ENCODE data around the gene CRISPLD2.
"Not testable (repeated sequence)": the region's sequence is repeated elsewhere in the genome, so short reads cannot be mapped to it uniquely, and the experiment has no call there.

The CRISPLD2 gene

GRCh38 chr16:84926462-84926861 lies 106.7 kb downstream of the CRISPLD2 start:
- no peak for DNase-seq (ENCODE audit: extremely low read depth in 1 of 2, low read depth in 1 of 2)

- DNase-seq (ENCODE audit: extremely low read depth in 1 of 2, low read depth in 1 of 2), result no peak
Measured at GRCh38 chr16:84927621-84928591, 108.1 kb downstream of the CRISPLD2 start.

DNA sequence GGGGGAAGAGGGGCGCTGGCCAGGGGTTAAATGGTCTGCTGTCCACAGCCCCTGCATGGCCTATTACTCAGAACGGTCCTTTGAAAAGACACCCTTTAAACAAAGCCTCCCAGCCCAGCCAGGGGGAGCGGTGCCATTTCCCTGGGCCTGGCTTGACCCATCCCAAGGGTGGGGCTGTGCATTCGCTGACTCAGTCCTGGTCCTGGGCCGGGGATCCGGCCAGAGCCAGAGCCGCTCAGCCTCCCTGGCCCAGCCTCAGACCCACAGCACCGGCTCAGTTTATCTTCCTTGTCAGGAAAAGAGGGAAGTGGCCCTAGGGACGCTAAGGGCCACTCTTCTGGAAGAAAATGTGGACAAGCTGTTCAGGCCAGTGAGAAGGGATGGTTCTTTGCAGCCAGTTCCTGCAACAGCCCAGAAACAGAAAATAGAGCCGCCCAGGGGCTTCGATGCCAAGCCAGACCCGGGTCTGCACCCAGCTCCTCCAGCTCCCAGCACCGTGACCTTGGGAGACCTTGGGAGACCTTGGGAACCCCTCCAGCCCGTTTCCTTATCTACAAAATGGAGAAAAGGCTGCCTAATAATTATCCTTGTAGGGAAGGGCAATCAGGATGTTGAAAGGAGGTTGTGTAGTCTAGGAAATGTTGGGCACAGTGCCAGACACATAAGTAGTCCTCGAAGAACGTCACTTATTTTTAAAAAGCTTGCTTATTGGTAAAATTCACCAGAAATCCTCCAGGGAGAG lies 109.1 kb downstream of the CRISPLD2 start:
- no peak for DNase-seq (ENCODE audit: extremely low read depth in 1 of 2, low read depth in 1 of 2)

GRCh38 chr16:84929421-84930297 lies 109.9 kb downstream of the CRISPLD2 start:
- no peak for DNase-seq (ENCODE audit: extremely low read depth in 1 of 2, low read depth in 1 of 2)

DNA sequence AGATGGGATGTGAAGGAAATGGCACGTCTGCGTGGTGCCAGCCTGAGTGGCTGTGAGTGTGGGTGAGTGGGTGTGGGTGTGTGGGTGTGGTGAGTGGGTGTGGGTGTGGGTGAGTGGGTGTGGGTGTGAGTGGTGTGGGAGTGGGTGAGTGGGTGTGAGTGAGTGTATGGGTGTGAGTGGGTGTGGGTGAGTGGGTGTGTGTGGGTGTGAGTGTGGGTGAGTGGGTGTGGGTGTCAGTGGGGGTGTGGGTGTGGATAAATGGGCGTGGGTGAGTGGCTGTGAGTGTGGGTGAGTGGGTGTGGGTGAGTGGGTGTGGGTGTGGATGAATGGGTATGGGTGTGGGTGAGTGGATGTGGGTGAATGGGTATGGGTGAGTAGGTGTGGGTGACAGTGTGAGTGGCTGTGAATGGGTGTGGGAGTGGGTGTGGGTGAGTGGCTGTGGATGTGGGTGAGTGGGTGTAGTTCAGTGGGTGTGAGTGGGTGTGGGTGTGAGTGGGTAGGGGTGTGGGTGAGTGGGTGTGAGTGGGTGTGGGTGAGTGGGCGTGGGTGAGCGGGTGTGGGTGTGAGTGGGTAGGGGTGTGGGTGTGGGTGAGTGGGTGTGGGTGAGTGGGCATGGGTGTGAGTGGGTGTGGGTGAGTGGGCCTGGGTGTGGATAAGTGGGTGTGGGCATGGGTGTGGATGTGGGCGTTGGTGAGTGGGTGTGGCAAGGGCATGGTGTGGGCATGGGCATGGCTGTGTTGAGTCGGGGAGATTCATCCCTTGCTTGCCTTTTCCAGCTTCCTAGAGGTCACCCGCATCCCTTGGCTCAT lies 110.7 kb downstream of the CRISPLD2 start:
- no peak for DNase-seq (ENCODE audit: extremely low read depth in 1 of 2, low read depth in 1 of 2)

GRCh38 chr16:84931107-84931494 lies 111.3 kb downstream of the CRISPLD2 start:
- DNase-seq (ENCODE audit: extremely low read depth in 1 of 2, low read depth in 1 of 2), result no peak

DNA sequence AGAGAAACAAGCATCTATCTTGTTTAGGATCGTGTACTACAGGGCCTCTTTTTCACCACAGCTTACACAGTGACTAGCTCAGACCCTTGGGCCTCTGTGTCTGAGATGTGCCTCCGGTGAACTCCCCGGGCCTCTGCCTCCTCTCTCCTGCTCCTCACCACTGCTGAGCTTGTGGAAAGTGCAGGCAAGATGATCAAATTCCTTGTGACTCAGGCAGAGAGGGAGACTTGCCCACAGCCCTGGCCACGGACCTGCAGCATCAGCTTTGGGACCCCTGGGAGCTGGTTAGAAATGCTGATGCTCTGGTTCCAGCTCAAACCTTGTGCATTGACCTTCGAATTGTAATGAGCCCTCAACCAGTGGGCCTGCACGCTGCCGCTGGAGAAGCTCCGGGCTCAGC lies 111.7 kb downstream of the CRISPLD2 start:
- DNase-seq (ENCODE audit: extremely low read depth in 1 of 2, low read depth in 1 of 2), result no peak

GRCh38 chr16:84932681-84933080 lies 112.9 kb downstream of the CRISPLD2 start:
- no peak for DNase-seq (ENCODE audit: extremely low read depth in 1 of 2, low read depth in 1 of 2)

DNA sequence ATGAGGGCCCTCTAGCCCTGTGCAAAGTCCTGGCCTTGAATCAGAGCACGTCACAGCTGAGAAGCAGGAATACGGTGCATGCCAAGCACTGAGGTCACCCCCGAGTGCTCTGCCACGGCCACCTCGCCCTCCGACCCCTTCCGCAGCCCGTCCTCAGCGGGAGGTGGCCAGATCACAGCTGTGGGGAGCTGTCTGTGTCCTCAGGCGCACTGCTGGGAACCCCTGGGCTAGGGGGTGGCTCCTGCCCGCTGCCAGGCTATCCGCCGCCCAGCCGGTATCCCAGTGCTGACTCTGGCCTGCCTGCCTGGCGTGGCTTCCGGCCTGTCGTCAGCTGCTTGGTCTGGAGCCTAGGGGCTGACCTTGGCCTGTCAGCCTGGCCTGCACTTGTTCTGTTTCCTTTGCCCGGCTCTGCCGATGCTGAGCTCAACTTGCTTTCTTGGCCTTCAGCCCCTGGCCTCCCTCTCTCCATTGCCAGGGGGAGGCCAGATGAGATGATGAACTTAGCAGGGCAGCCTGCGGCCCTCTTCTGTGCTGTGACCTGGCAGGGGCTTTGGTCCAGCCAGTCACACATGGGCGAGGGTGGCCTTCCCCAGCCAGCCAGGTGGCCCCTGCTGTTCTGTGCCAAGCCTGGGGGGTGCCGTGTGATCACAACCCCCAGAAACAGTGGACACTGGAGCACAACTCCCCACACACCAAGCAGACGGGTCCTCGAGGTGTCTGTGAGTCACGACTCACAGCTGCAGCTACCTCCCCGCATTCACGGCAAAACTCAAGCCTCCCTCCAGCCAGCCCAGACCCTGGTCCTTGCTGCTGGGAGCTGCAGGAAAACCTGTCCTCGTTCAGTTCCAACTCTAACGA lies 114.2 kb downstream of the CRISPLD2 start:
- no peak for DNase-seq (ENCODE audit: extremely low read depth in 1 of 2, low read depth in 1 of 2)

- no peak for DNase-seq (ENCODE audit: extremely low read depth in 1 of 2, low read depth in 1 of 2)
Measured at GRCh38 chr16:84937196-84938005, 117.6 kb downstream of the CRISPLD2 start.

DNA sequence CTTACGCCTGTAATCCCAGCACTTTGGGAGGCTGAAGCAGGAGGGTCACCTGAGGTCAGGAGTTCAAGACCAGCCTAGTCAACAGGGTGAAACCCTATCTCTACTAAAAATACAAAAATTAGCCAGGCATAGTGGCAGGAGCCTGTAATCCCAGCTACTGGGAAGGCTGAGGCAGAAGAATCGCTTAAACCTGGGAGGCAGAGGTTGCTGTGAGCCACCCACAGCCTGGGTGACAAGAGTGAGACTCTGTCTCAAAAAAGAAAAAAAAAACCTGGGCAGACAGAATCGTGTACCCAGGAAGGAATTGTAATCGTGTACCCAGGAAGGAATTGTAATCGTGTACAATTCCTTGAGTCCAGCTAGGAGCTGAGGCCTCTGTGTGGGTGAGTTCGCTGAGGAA lies 118.8 kb downstream of the CRISPLD2 start:
- not testable (repeated sequence) for DNase-seq (ENCODE audit: extremely low read depth in 1 of 2, low read depth in 1 of 2)

DNA sequence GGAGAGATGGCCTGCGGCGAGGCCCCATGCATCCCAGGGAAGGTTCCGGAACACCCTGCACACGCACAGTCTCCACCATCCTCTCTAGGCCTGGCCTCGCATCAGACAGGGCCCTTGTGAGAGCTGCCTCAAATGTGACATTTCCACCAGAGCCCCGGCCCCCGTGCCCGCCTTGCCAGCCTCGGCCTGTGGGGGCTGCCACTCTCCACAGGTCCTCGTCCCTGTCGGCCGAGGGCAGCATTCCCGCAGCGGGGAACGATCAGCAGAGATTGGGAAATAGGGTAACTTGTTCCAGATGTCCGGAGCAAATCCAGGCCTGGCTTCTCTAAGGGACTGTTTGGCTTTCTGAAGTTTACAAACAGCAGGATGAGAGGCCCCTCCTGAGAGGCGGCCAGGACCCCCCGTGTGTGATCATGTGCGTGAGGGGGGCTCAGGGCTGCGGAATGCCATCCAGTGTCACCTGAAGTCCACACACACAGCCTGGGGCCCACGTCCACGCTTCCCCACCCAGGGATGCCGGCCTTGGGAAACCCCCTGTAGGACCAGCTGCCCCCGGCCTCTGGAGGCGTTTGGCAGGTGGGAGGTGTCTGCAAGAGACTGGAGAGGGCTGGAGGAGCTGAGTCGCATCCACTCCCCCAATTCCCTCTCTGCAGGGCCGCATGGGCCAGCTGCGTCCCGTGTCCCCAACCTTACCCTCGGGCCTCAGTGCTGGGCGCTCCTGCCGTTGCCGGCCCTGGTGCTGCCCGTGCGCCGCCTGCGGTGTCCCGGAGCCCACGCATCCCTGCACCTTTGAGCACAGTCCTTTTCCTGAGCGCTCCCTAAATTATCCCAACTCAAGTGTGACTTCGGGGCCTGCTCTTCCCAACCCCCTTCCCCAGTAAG lies 121.1 kb downstream of the CRISPLD2 start:
- no peak for DNase-seq (ENCODE audit: extremely low read depth in 1 of 2, low read depth in 1 of 2)

DNA sequence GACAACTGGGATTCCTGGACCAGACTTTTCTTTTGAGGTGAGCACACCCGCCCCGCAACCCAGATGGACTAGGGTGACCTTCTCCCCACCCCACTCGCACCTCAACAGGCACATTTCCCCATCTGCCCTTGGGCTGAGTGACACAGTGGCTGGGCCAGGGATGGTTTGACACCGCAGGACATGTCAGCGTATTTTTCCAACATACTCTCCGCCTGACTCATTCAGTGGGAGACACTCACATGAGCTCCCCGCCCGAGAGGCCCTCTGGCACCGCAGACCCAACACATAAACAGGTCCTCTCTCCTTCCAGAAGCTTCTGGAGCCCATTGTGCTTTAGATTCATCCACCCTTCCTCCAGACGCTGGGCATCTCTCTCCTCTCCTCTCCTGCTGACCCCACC lies 122.1 kb downstream of the CRISPLD2 start:
- DNase-seq (ENCODE audit: extremely low read depth in 1 of 2, low read depth in 1 of 2), result no peak

GRCh38 chr16:84942786-84943185 lies 123.0 kb downstream of the CRISPLD2 start:
- no peak for DNase-seq (ENCODE audit: extremely low read depth in 1 of 2, low read depth in 1 of 2)

DNA sequence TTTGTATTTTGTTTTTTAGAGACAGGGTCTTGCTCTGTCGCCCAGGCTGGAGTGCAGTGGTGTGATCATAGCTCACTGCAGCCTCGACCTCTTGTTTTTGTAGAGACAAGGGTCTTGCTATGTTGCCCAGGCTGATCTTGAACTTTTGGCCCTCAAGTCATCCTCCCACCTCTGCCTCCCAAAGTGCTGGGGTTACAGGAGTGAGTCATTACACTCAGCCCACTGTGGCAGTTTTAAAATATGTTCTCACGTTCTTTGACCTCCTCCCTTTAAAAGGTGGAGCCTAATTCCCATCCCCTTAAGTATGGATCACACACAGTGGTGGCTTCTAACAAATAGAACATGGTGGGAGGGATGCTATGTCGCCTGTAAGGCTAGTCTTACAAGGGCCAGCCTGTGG lies 123.8 kb downstream of the CRISPLD2 start:
- no peak for DNase-seq (ENCODE audit: extremely low read depth in 1 of 2, low read depth in 1 of 2)

DNA sequence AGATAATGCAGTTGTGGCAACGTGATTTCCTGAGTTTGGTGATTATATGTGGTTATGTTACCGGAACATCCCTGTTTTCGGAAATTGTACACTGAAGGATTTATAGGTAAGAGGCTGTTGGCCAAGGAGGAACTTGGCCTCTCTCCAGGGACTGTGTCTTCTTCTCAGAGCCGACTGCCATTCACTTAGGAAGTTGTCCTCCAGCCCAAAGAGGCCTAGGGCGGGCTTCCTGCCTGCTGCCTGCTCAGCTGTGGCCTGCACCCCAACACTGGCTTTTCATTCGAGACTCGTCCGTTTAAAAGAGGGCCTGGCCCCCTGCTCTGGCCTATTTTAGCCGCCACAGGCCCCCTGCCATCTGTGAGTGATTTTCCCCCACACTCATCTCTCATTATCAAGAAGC lies 127.2 kb downstream of the CRISPLD2 start:
- no peak for DNase-seq (ENCODE audit: extremely low read depth in 1 of 2, low read depth in 1 of 2)

All from stimulated activated CD8-positive, alpha-beta memory T cell treated with anti-CD3 and anti-CD28 coated beads, Interleukin-7, amount 100 ng/mL, for 48 hours (primary cell).